GM12891 (cell line): Measurements from ENCODE around the gene TANGO6.
"Not testable (repeated sequence)": the region's sequence is repeated elsewhere in the genome, so short reads cannot be mapped to it uniquely, and the experiment has no call there.

Experiments used
- DNase-seq: peaks from one replicate; pipeline ENCODE4 v3.0.0; 2011; ENCODE audit warnings: low spot score; ENCODE audit not compliant: insufficient read length
- FAIRE-seq: peaks from 2 replicates; lab custom pipeline; 2011; peaks lifted over from hg19 to GRCh38; lab: Jason Lieb, UNC
- PAX5 ChIP-seq: IDR thresholded peaks from 2 replicates; pipeline ENCODE4 v1.6.1; 2011; ENCODE audit warnings: low read length, moderate library complexity, mild to moderate bottlenecking; ENCODE audit not compliant: insufficient read depth, severe bottlenecking
- POLR2A ChIP-seq: IDR thresholded peaks from 2 replicates; pipeline ENCODE4 v1.6.1; 2011; ENCODE audit warnings: low read depth, low read length, control low read depth
- POLR2AphosphoS5 ChIP-seq: IDR thresholded peaks from 2 replicates; pipeline ENCODE4 v1.6.1; 2011; ENCODE audit warnings: low read depth, low read length, control low read depth
- POU2F2 ChIP-seq: IDR thresholded peaks from 2 replicates; pipeline ENCODE4 v1.6.1; 2011; ENCODE audit warnings: low read depth, mild to moderate bottlenecking, control low read depth, low read length, moderate library complexity
- SPI1 ChIP-seq: IDR thresholded peaks from 2 replicates; pipeline ENCODE4 v1.6.1; 2011; ENCODE audit warnings: low read depth, low read length, control low read depth
- TAF1 ChIP-seq: IDR thresholded peaks from 2 replicates; pipeline ENCODE4 v1.6.1; 2011; ENCODE audit warnings: low read depth, low read length, control low read depth

TANGO6 gene

DNA sequence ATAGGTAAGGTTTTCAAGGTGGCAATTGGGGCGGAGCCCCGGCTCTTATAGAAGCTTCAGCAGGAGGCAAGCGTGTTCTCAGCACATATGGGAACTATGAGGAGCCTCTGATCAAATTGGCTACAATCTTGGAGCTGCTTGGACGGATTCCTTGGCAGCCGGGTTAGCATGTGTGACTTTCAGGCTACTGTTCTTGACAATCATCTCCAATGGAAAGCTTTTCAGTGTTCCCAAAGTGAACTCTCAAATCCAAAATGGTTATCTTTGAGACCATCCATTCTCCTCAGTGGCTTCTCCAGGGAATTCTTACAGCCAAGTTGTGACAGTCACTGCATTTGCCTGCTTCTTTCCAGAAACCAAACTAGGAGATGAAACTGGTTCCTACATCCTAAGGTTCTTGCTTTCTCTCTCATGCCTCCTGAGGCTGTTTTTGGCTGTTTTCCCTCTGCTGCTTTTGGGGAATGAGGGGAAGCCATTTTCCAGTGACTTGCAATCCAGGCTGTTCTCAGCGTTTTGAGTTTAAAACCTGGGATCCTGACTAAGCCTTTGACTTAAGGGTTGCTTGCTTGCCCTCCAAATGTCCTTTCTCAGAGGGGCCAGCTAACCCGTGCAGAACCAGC lies 273.0 kb downstream of the TANGO6 start:
- TF ChIP-seq POLR2AphosphoS5 (no peak), POLR2A (no peak), SPI1 (no peak)
- FAIRE-seq (no peak), DNase-seq (no peak)

DNA sequence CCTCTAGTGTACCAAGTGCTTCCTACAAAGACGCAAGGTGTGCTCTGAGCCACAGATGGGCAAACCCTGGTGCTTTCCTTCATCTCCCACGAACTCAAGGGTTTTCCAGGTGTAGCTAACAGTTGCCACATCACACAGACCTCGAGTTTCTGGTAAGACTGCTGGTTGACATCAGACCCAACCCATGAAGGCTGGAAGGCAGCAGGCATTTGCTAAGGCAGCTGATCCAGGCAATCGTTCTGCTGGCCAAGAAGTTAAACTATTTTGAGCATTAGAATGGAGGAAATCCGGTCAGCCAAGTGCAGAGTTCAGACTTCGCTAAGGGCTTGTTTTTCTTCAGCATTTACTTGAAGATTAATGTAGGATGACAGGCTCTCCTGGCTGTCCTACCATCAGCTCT lies 273.6 kb downstream of the TANGO6 start:
- TF ChIP-seq TAF1 (no peak), SPI1 (no peak), PAX5 (no peak), POLR2AphosphoS5 (no peak), POLR2A (no peak), POU2F2 (no peak)
- DNase-seq (no peak), FAIRE-seq (no peak)

DNA sequence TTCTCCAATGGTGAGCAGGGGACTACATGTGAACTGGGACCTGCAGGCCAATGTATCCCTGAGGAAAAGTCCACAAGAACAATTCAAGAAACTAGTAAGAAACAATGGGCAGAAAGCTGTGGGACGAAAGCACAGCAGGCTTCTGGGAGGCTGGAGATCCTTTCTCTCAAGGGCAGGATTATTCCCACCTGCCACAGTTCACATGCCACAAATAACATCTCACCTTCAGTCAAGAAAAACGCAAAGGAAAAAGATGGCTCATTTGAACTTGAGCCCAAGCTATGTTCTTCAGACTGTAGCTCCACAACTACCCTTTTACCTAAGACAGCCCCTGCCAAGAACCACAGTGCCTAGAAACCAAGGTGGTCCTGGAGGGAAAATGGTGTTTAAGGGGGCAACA lies 275.1 kb downstream of the TANGO6 start:
- FAIRE-seq (no peak), DNase-seq (no peak)
- TF ChIP-seq POLR2A (no peak), PAX5 (no peak), SPI1 (no peak), TAF1 (no peak)

DNA sequence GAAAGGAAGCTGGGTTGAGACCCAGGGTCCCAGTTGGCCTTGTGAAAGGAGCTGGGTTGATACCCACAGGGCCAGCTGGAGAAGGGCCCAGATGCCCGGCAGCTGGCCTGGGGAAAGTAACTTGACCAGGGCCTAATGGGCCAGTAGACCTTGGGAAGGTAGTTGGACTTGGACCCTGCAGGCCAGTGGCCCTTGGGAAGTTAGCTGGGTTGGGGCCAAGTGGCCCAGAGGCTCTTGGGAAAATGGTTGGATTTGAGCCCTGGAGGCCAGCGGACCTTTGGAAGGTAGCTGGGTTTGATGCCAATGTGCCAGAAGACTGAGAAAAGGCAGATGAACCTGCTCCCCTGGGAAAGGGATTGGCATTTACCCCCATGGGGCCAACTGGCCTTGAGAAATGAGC lies 275.7 kb downstream of the TANGO6 start:
- TF ChIP-seq TAF1 (no peak), PAX5 (no peak), POLR2A (no peak), SPI1 (no peak), POU2F2 (no peak), POLR2AphosphoS5 (no peak)
- DNase-seq (no peak), FAIRE-seq (no peak)

GRCh38 chr16:69119536-69119935 lies 276.2 kb downstream of the TANGO6 start:
- TF ChIP-seq POLR2A: no peak
- no peak for TF ChIP-seq POU2F2
- no peak for TF ChIP-seq TAF1
- TF ChIP-seq POLR2AphosphoS5: no peak
- FAIRE-seq: no peak
- no peak for DNase-seq

DNA sequence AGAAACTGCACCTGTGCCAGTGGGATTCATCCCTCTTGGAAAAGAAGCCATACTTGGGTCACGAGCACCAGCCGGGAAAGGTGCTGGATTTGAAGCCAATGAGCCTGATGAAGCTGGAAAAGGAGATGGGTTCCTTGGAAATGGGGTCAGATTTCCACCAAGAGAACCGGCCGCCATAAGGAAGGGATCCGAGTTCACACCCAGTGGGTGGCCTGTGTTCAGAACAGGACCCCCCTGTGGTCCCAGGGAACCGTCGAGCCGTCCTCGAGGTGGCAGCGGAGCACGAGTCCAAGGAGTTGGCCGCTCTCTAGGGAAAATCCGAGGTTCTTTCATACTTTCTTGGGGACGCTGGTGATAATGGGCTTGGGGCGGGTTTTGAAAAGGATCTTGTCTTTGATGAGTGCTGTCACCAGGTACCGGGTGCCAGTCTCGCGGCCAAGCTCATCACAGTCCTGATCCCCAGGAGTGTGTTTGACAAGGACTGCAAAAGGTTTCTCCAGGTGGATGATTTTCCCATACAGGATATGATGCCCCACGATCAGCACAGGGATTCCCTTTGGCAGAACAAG lies 276.8 kb downstream of the TANGO6 start:
- no peak for TF ChIP-seq POLR2AphosphoS5
- no peak for TF ChIP-seq POU2F2
- no peak for TF ChIP-seq SPI1
- no peak for TF ChIP-seq PAX5
- no peak for TF ChIP-seq TAF1
- no peak for TF ChIP-seq POLR2A
- FAIRE-seq (no peak), DNase-seq (no peak)

- TF ChIP-seq SPI1 (no peak), POU2F2 (no peak), POLR2AphosphoS5 (no peak), POLR2A (no peak), PAX5 (no peak), TAF1 (no peak)
- peak; percentile 43 for DNase-seq
- FAIRE-seq: peak; percentile 69
These were observed 280.6 kb downstream of the TANGO6 start for GRCh38 chr16:69123910-69124309.

- not testable (repeated sequence) for FAIRE-seq, DNase-seq
These were observed 281.1 kb downstream of the TANGO6 start for GRCh38 chr16:69124406-69124805.

- not testable (repeated sequence) for FAIRE-seq, DNase-seq
These were observed 281.6 kb downstream of the TANGO6 start for GRCh38 chr16:69124961-69125360.

GRCh38 chr16:69126221-69126620 lies 282.9 kb downstream of the TANGO6 start:
- TF ChIP-seq POLR2AphosphoS5: no peak
- no peak for TF ChIP-seq SPI1
- TF ChIP-seq POLR2A: no peak
- TF ChIP-seq PAX5: no peak
- TF ChIP-seq POU2F2: no peak
- no peak for TF ChIP-seq TAF1
- FAIRE-seq: no peak
- DNase-seq: no peak

DNA sequence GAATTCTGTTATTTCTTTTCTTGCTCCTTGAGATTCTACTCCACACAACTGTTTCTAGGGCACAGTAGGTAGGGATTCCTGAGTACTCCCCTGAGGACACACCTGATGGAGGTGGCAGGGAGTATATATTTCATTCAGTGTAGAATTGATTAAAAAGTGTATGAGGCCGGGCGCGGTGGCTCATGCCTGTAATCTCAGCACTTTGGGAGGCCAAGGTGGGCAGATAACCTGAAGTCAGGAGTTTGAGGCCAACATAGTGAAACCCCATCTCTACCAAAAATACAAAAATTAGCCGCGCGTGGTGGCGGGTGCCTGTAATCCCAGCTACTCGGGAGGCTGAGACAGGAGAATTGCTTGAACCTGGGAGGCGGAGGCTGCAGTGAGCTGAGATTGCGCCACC lies 283.5 kb downstream of the TANGO6 start:
- not testable (repeated sequence) for DNase-seq, FAIRE-seq
